ENCODE data around the gene SYT7.

DNA sequence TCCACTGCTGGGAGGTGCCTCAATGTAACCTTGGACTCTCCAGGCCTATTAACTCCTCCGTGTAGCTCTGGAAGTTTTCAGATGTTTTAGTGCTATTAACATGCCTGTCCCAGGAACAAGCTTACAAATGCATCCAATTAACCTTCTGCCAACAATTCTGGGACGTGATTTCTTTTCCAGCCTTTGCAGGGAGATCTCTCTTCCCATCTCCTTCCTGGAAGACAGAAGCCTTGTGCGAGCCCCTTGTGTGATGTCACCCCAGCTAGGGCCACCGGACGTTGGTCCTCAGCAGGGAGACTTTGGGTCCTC, 47.7 kb upstream of the SYT7 start:
- TF ChIP-seq CTCF (IDR thresholded peaks at IDR 0.05) (no peak), POLR2A (IDR thresholded peaks at IDR 0.05) (no peak), POLR2AphosphoS5 (IDR thresholded peaks at IDR 0.05; ENCODE audit: insufficient read depth in 1 of 2, low read depth in 1 of 2) (no peak)
